Heart right ventricle (tissue), 16 donors: Measurements from ENCODE around the gene SUMF1. TPM values are rescaled to one million over a fixed set of nuclear protein-coding genes. Genes with fewer than 3 reads are reported as not detected.

Source experiments
- ATAC-seq, 8 donors: fragments of 200-7000 bp; cut with Tn5 transposase; one replicate each; pipeline ENCODE4 v1.9.1; 2020; ENCODE audit warnings: mild to moderate bottlenecking in 8 of 8, moderate library complexity in 8 of 8, moderate number of reproducible peaks in 1 of 8
- DNase-seq, 2 donors: peaks; one replicate each; pipeline ENCODE4 v3.0.0-alpha.2; 2020
- H3K27ac ChIP-seq, 10 donors: fragments of 200-600 bp; sonication (generic) in 2 of 10; one replicate each; pipeline versions ENCODE4 v1.5.0 to v1.8.0; 2020 to 2022; ENCODE audit warnings: mild to moderate bottlenecking in 3 of 10
- H3K27me3 ChIP-seq, 7 donors: fragments of 200-600 bp; one replicate each; pipeline ENCODE4 v1.8.0; 2021 to 2022; ENCODE audit warnings: mild to moderate bottlenecking in 2 of 7
- H3K36me3 ChIP-seq, 9 donors: fragments of 200-600 bp; sonication (generic) in 1 of 9; one replicate each; pipeline versions ENCODE4 v1.5.0 to v1.8.0; 2020 to 2022; ENCODE audit warnings: mild to moderate bottlenecking in 2 of 9
- H3K4me1 ChIP-seq, 9 donors: fragments of 200-600 bp; sonication (generic) in 1 of 9; one replicate each; pipeline versions ENCODE4 v1.5.0 to v1.8.0; 2020 to 2022; ENCODE audit warnings: mild to moderate bottlenecking in 4 of 9
- H3K4me3 ChIP-seq, 10 donors: fragments of 200-600 bp; sonication (generic) in 2 of 10; one replicate each; pipeline versions ENCODE4 v1.5.0 to v1.8.0; 2020 to 2022; ENCODE audit warnings: mild to moderate bottlenecking in 7 of 10, moderate library complexity in 2 of 10
- H3K9me3 ChIP-seq, 11 donors: fragments of 200-600 bp in 10 of 11; sonication (generic) in 2 of 11; one replicate each; pipeline versions ENCODE4 v1.5.0 to v1.8.0; 2013 to 2022; ENCODE audit warnings: mild to moderate bottlenecking in 2 of 11, control low read depth in 1 of 11, moderate library complexity in 1 of 11
- CTCF ChIP-seq, 9 donors: fragments of 200-600 bp; sonication (generic) in 2 of 9; IDR thresholded peaks; one replicate each; pipeline versions ENCODE4 v1.5.0 to v1.8.0; 2021 to 2022; ENCODE audit warnings: antibody characterized with exemption in 9 of 9, mild to moderate bottlenecking in 5 of 9, moderate library complexity in 1 of 9
- WGBS, 2 donors: extraction: QIAGEN DNeasy Blood & Tissue Kit; methylation state at CpG; one replicate each; pipeline ENCODE4 v1.1.7; 2013; ENCODE audit warnings: inconsistent platforms in 1 of 2; 5-methylcytosine and 5-hydroxymethylcytosine counted together
- intact Hi-C, 10 donors: fragments of 100-400 bp; cut with DNase I; formaldehyde crosslinking; loops; one replicate each; pipeline versions ENCODE4 v1.11.1 to v1.14.2; 2022
- polyA plus RNA-seq, 2 donors: library from polyadenylated mRNA; stranded (reverse); fragments of 200-250 nt; gene quantifications; one replicate each; pipeline ENCODE4 v1.2.3, GENCODE V29; 2013
- total RNA-seq, 10 donors: library from RNA; stranded (reverse); fragmentation: NEBNext Ultra II Directional in 3 of 10; extraction: Animal tissue kit (Norgen Biotek cat#: 25700) in 3 of 10; gene quantifications; one replicate each; pipeline versions ENCODE4 v1.2.1 to v1.2.4, GENCODE V29; 2021 to 2023
- donor health status: Arrhythmogenic right ventricular cardiomyopathy.
- donor health status: ischemic (EF 13 %, LVEDD 7.1; RV severe dilation, severe dysfunction).
- donor health status: healthy with polysubstance abuse.
- donor health status: DM: no; HTN: yes; CAD: no.
- donor health status: DM: no; HTN: no; CAD: no.
- donor health status: ischemic (EF 25% LVEDD 6.9; RV normal size, moderate dysfunction).
- donor health status: ischemic (EF 25% LVEDD 5.7; RV mildly dilated, moderate dysfunction).
- donor health status: healthy.
- donor health status: DM: yes; HTN: yes; CAD: no.
- donor health status: Ischemic cardiomyopathy.
- donor health status: ischemic (EF 35%, LVEDD 5.7; RV mildly dilated, moderate dysfunction).
- donor health status: nonischemic (EF 11% LVEDD 7.7; RV severe dilation, severe dysfunction).
- donor health status: DM: yes; HTN: yes; CAD: no.
- donor health status: PGD.
- donor health status: ischemic (EF 29% LVEDD 5.4; RV normal size, mild dysfunction).
- donor health status: nonischemic (EF 23%, LVEDD 6.1; RV moderate dilation, normal function).

Gene SUMF1
- total and polyA plus RNA-seq, 12 donors, result 3.7 to 15.1 (median 8.9) TPM

GRCh38 chr3:4501437-4501836 lies 34.4 kb upstream of the SUMF1 start:
- Histone ChIP-seq H3K36me3 (peaks cover 0 to 49% (median 0%) of the 10 kb centered on the region in 9 donors), H3K9me3 (no peaks in the 10 kb centered on the region), H3K4me3 (no peak overlapping the region), H3K4me1 (peaks cover 2 to 56% (median 40%) of the 10 kb centered on the region in 9 donors), H3K27me3 (no peaks in the 10 kb centered on the region), H3K27ac (no peak overlapping the region)
- WGBS, 2 donors, result 89 to 94% methylated on average over 3 of the region's 3 CpGs
- no peak for ATAC-seq
- no peak for TF ChIP-seq CTCF (IDR thresholded peaks at IDR 0.05)
- no peak for DNase-seq
- intact Hi-C loops, result loop anchor here in 1 of 10 donors (10.0 kb wide), 1 partner anchor 83 kb away; no protein-coding TSS in a partner anchor

GRCh38 chr3:4498446-4498845 lies 31.4 kb upstream of the SUMF1 start:
- ATAC-seq, result no peak
- WGBS, 2 donors, result 83 to 86% methylated on average over 5 of the region's 5 CpGs

GRCh38 chr3:4497843-4498324 lies 30.8 kb upstream of the SUMF1 start:
- DNase-seq, result no peak
- intact Hi-C loops, result loop anchor here in 8 of 10 donors (5.0 to 10.0 kb wide), 4 partner anchors 84 to 143 kb away; no protein-coding TSS in a partner anchor
- 41 to 57% methylated on average over 1 of the region's 1 CpG for WGBS, 2 donors
- no peak for TF ChIP-seq CTCF (IDR thresholded peaks at IDR 0.05)
- peaks cover 0 to 49% (median 0%) of the 10 kb centered on the region in 9 donors for H3K36me3 ChIP-seq
- ATAC-seq, result no peak
- H3K27ac ChIP-seq, result no peak overlapping the region
- no peaks in the 10 kb centered on the region for H3K27me3 ChIP-seq
- H3K9me3 ChIP-seq, result no peaks in the 10 kb centered on the region
- peaks cover 0 to 44% (median 32%) of the 10 kb centered on the region in 9 donors for H3K4me1 ChIP-seq
- no peak overlapping the region for H3K4me3 ChIP-seq

More at GRCh38 chr3:4498446-4498845, 31.4 kb upstream of the SUMF1 start:
- Histone ChIP-seq H3K9me3 (no peaks in the 10 kb centered on the region), H3K27me3 (no peaks in the 10 kb centered on the region), H3K4me1 (peaks cover 0 to 49% (median 38%) of the 10 kb centered on the region in 9 donors), H3K4me3 (no peak overlapping the region), H3K36me3 (peaks cover 0 to 49% (median 0%) of the 10 kb centered on the region in 9 donors), H3K27ac (no peak overlapping the region)
- TF ChIP-seq CTCF (IDR thresholded peaks at IDR 0.05), result no peak
- no peak for DNase-seq
- intact Hi-C loops, result loop anchor here in 8 of 10 donors (5.0 to 10.0 kb wide), 4 partner anchors 84 to 144 kb away; no protein-coding TSS in a partner anchor

GRCh38 chr3:4497005-4497692 lies 30.1 kb upstream of the SUMF1 start:
- DNase-seq (no peak), ATAC-seq (no peak)
- H3K9me3 ChIP-seq, result no peaks in the 10 kb centered on the region
- H3K4me3 ChIP-seq, result no peak overlapping the region
- no peak for TF ChIP-seq CTCF (IDR thresholded peaks at IDR 0.05)
- no peaks in the 10 kb centered on the region for H3K27me3 ChIP-seq
- H3K27ac ChIP-seq, result no peak overlapping the region
- peaks cover 0 to 44% (median 30%) of the 10 kb centered on the region in 9 donors for H3K4me1 ChIP-seq
- H3K36me3 ChIP-seq, result peaks cover 0 to 48% (median 0%) of the 10 kb centered on the region in 9 donors
- intact Hi-C loops, result loop anchor here in 8 of 10 donors (5.0 to 10.0 kb wide), 4 partner anchors 85 to 142 kb away; no protein-coding TSS in a partner anchor
- 58 to 61% methylated on average over 5 of the region's 5 CpGs for WGBS, 2 donors
